HL-60 (cell line): Measurements from ENCODE around the gene NLRC4.

Source experiments
- POLR2AphosphoS5 ChIP-seq: IDR thresholded peaks from 2 replicates; pipeline ENCODE4 v1.6.1; 2012; ENCODE audit warnings: low read depth
- SPI1 ChIP-seq: IDR thresholded peaks from 2 replicates; pipeline ENCODE4 v1.6.1; 2012; ENCODE audit warnings: low read depth, mild to moderate bottlenecking, borderline replicate concordance
- TF ChIP-seq, protein P1 (sequence below): IDR thresholded peaks from 2 replicates; pipeline ENCODE4 v1.6.1; 2012; ENCODE audit warnings: low read depth; ENCODE audit not compliant: insufficient replicate concordance
- TF ChIP-seq, protein P2 (sequence below): IDR thresholded peaks from one replicate; pipeline ENCODE4 v1.5.1; 2011; ENCODE audit warnings: low read length, control low read depth, inconsistent platforms; ENCODE audit not compliant: insufficient read depth

DNA sequence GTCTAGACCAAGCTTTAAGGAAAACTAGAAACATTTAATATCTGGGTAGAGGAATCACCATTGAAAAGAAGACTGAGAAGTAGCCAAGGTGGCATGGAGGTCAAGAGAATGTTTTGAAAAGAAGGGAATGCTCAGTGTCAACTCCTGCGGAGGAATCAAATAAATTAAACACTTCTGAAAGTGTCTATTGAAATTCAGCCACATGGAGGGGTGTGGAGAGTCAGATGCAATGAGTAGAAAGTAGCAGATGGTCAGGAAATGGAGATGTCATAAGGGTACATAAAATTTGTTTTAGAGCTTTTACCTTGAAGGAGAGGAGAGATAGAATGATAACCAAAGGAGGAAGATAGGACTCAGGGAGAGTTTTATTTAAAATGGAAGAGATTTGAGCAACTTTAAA lies 35.1 kb downstream of the NLRC4 start:
- TF ChIP-seq, protein P1, sequence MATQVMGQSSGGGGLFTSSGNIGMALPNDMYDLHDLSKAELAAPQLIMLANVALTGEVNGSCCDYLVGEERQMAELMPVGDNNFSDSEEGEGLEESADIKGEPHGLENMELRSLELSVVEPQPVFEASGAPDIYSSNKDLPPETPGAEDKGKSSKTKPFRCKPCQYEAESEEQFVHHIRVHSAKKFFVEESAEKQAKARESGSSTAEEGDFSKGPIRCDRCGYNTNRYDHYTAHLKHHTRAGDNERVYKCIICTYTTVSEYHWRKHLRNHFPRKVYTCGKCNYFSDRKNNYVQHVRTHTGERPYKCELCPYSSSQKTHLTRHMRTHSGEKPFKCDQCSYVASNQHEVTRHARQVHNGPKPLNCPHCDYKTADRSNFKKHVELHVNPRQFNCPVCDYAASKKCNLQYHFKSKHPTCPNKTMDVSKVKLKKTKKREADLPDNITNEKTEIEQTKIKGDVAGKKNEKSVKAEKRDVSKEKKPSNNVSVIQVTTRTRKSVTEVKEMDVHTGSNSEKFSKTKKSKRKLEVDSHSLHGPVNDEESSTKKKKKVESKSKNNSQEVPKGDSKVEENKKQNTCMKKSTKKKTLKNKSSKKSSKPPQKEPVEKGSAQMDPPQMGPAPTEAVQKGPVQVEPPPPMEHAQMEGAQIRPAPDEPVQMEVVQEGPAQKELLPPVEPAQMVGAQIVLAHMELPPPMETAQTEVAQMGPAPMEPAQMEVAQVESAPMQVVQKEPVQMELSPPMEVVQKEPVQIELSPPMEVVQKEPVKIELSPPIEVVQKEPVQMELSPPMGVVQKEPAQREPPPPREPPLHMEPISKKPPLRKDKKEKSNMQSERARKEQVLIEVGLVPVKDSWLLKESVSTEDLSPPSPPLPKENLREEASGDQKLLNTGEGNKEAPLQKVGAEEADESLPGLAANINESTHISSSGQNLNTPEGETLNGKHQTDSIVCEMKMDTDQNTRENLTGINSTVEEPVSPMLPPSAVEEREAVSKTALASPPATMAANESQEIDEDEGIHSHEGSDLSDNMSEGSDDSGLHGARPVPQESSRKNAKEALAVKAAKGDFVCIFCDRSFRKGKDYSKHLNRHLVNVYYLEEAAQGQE = no peak
- TF ChIP-seq, protein P2, sequence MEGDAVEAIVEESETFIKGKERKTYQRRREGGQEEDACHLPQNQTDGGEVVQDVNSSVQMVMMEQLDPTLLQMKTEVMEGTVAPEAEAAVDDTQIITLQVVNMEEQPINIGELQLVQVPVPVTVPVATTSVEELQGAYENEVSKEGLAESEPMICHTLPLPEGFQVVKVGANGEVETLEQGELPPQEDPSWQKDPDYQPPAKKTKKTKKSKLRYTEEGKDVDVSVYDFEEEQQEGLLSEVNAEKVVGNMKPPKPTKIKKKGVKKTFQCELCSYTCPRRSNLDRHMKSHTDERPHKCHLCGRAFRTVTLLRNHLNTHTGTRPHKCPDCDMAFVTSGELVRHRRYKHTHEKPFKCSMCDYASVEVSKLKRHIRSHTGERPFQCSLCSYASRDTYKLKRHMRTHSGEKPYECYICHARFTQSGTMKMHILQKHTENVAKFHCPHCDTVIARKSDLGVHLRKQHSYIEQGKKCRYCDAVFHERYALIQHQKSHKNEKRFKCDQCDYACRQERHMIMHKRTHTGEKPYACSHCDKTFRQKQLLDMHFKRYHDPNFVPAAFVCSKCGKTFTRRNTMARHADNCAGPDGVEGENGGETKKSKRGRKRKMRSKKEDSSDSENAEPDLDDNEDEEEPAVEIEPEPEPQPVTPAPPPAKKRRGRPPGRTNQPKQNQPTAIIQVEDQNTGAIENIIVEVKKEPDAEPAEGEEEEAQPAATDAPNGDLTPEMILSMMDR = no peak
- TF ChIP-seq SPI1 = no peak
- TF ChIP-seq POLR2AphosphoS5 = no peak
